Breast epithelium (tissue), 3 donors: ENCODE results near the gene MTHFD1.

Experiments
- POLR2A ChIP-seq: fragments of 450-650 bp; IDR thresholded peaks from one replicate; pipeline ENCODE4 v1.6.1; 2016; ENCODE audit warnings: antibody characterized with exemption, mild to moderate bottlenecking, moderate library complexity
- POLR2AphosphoS5 ChIP-seq, 3 donors: sonication (generic); formaldehyde crosslinking; IDR thresholded peaks; one replicate each; pipeline ENCODE4 v1.6.1; 2017; ENCODE audit warnings: antibody characterized with exemption in 3 of 3
- TF ChIP-seq, protein P1 (sequence below), 3 donors: fragments of 450-650 bp; IDR thresholded peaks; one replicate each; pipeline ENCODE4 v1.5.1; 2016 to 2017; ENCODE audit warnings: antibody characterized with exemption in 3 of 3, mild to moderate bottlenecking in 3 of 3, moderate library complexity in 3 of 3

DNA sequence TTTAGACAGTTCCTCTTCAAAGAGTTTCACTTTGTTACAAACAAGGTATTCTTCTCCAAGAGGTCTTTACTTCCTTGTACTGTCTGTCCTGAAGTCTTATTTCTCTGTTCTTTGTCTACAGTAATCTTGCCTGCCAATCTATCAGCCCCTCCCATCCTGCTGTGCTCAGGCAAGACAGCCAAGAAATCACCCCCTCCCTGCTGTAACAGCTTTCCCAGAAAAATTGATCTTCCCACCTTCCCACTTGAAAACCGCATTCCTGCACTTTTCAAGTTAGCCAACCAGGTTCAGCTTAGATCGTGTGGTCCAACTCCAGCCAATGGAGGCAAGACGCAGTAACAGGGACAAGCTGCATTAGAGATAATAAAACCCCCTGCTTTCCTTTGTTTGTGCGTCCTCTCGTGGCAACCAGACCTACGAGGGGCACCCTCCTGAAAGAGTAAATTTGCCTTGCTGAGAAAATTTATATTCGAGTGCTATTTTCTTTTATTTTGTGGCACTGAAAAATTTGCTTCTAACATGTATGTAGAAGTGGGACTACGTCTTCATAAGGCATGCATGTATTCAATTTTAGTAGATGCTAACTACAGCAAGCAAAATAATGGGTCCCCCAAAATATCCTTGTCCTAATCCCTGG is 47.5 kb upstream of the MTHFD1 start:
- TF ChIP-seq, protein P1, sequence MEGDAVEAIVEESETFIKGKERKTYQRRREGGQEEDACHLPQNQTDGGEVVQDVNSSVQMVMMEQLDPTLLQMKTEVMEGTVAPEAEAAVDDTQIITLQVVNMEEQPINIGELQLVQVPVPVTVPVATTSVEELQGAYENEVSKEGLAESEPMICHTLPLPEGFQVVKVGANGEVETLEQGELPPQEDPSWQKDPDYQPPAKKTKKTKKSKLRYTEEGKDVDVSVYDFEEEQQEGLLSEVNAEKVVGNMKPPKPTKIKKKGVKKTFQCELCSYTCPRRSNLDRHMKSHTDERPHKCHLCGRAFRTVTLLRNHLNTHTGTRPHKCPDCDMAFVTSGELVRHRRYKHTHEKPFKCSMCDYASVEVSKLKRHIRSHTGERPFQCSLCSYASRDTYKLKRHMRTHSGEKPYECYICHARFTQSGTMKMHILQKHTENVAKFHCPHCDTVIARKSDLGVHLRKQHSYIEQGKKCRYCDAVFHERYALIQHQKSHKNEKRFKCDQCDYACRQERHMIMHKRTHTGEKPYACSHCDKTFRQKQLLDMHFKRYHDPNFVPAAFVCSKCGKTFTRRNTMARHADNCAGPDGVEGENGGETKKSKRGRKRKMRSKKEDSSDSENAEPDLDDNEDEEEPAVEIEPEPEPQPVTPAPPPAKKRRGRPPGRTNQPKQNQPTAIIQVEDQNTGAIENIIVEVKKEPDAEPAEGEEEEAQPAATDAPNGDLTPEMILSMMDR (IDR thresholded peaks at IDR 0.05), result no peak
- TF ChIP-seq POLR2A, result no peak
- TF ChIP-seq POLR2AphosphoS5 (IDR thresholded peaks at IDR 0.05), result no peak
